Measurements from ENCODE around the gene GOLPH3.
A peak's percentile ranks its signal among the peaks of the same experiment; 100 is the strongest.
"Not testable (repeated sequence)": the region's sequence is repeated elsewhere in the genome, so short reads cannot be mapped to it uniquely, and the experiment has no call there.

GOLPH3 gene

DNA sequence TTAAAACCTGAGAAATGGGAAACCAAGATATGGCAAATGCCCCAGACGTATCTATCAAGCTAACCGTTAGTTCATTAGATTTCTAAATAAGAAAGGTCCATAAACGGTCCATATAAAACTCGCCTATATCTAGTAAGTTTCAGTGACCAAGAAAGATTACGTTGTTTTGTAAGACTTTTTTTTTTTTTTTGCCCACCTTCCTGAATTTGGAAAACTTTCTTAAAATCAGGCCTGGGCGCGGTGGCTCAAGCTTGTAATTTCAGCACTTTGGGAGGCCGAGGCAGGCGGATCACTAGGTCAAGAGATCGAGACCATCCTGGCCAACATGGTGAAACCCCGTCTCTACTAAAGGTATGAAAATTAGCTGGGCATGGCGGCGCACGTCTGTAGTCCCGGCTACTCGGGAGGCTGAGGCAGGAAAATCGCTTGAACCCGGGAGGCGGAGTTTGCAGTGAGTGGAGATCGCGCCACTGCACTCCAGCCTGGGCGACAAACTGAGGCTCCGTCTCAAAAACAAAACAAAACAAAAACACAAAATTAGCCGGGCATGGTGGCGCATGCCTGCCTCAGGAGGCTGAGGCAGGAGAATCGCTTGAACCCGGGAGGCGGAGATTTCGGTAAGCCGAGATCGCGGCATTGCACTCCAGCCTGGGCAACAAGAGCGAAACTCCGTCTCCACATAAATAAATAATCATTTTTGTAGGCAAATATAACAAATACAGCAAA lies 1.8 kb downstream of the GOLPH3 start:
- not testable (repeated sequence) for H3K27me3 ChIP-seq (ENCODE audit: control insufficient read depth in 2 of 2, insufficient read depth in 2 of 2, low read length in 2 of 2); H3K4me1 ChIP-seq (ENCODE audit: control insufficient read depth in 2 of 2, insufficient read depth in 2 of 2, low read length in 2 of 2); H3K9me3 ChIP-seq (ENCODE audit: control insufficient read depth in 2 of 2, low read length in 2 of 2)
- peak overlapping the region; percentile 99 to 100 for H3K27ac ChIP-seq (ENCODE audit: low read depth in 2 of 2, low read length in 2 of 2)
- peaks cover 15 to 26% of the 10 kb centered on the region in 2 donors for H3K36me3 ChIP-seq (ENCODE audit: control insufficient read depth in 2 of 2, insufficient read depth in 2 of 2, low read length in 2 of 2)
- H3K4me3 ChIP-seq (ENCODE audit: low read length in 2 of 2) = peak overlapping the region; percentile 93 to 97
- peak overlapping the region; percentile 89 to 97 for H3K9ac ChIP-seq (ENCODE audit: low read depth in 1 of 2, low read length in 2 of 2)

DNA sequence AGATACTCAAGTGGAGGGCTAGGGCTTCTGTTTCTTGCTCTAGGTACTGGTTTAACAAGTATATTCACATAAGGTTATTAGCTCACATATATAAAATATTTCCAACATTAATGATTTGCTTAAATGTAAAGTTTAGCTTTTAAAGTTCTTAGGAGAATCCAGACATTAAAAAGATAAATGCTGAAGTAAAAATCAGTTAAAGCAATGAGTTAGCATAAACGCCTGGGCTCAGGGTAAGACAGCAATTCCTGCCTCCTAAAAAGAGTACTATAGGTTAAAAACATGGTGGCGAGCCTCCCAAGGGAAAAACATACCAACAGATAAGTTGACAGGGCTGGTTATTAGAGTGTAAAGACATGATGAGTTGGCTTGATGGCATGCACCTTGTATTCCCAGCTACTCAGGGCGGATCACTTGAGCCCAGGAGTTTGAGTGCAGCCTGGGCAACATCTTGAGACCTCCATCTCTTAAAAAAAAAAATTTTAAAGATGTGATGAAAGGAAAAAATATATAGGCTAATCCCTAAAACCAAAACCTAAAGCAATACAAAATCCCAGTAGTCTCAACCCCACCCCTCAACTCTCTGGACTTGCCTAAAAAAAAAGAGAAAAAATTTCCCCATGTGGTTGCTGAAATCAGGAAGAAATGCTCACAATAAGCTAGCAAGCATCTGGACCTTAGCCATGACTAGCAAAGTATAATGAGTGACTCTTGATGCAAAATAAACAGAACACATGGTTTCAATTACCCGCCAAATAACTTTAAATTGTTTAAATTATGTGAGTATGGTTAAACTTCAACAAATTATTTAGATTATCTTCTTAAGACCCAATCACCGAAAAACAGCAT lies 3.6 kb downstream of the GOLPH3 start:
- Histone ChIP-seq H3K36me3 (ENCODE audit: control insufficient read depth in 2 of 2, insufficient read depth in 2 of 2, low read length in 2 of 2) (peaks cover 15 to 30% of the 10 kb centered on the region in 2 donors), H3K4me3 (ENCODE audit: low read length in 2 of 2) (peak overlapping the region in 1 of 2 donors; percentile 26), H3K9ac (ENCODE audit: low read depth in 1 of 2, low read length in 2 of 2) (no peak overlapping the region), H3K4me1 (ENCODE audit: control insufficient read depth in 2 of 2, insufficient read depth in 2 of 2, low read length in 2 of 2) (peaks cover 5 to 13% of the 10 kb centered on the region in 2 donors), H3K27me3 (ENCODE audit: control insufficient read depth in 2 of 2, insufficient read depth in 2 of 2, low read length in 2 of 2) (no peaks in the 10 kb centered on the region), H3K27ac (ENCODE audit: low read depth in 2 of 2, low read length in 2 of 2) (no peak overlapping the region), H3K9me3 (ENCODE audit: control insufficient read depth in 2 of 2, low read length in 2 of 2) (no peaks in the 10 kb centered on the region)

DNA sequence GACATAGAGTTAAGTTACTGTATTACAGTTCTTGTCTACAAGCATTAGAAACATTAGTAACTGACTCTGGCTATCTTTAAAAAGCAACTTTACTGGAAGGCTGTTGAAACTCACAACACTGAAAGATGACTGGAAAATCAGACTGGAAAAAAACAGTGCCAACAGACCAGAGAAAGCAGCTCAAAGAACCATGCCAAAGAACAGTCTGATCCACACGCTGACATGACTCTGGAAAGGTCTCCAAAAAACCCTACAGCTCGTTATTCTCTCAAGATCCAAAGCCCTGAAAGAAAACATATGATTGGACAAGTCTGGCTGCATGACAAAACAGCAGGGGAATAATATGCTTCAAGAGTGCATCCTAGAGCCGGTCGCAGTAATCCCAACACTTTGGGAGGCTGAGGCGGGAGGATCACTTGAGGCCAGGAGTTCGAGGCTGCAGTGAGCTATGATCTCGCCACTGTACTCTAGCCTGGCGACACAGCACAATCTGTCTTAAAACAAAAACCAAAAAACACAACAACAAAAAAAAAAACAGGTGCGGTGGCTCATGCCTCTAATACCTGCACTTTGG lies 5.6 kb downstream of the GOLPH3 start:
- H3K27me3 ChIP-seq (ENCODE audit: control insufficient read depth in 2 of 2, insufficient read depth in 2 of 2, low read length in 2 of 2) = no peaks in the 10 kb centered on the region
- H3K36me3 ChIP-seq (ENCODE audit: control insufficient read depth in 2 of 2, insufficient read depth in 2 of 2, low read length in 2 of 2) = peaks cover 19 to 30% of the 10 kb centered on the region in 2 donors
- H3K9me3 ChIP-seq (ENCODE audit: control insufficient read depth in 2 of 2, low read length in 2 of 2) = no peaks in the 10 kb centered on the region
- no peak overlapping the region for H3K9ac ChIP-seq (ENCODE audit: low read depth in 1 of 2, low read length in 2 of 2)
- no peak overlapping the region for H3K4me3 ChIP-seq (ENCODE audit: low read length in 2 of 2)
- peaks cover 7 to 8% of the 10 kb centered on the region in 2 donors for H3K4me1 ChIP-seq (ENCODE audit: control insufficient read depth in 2 of 2, insufficient read depth in 2 of 2, low read length in 2 of 2)
- no peak overlapping the region for H3K27ac ChIP-seq (ENCODE audit: low read depth in 2 of 2, low read length in 2 of 2)

DNA sequence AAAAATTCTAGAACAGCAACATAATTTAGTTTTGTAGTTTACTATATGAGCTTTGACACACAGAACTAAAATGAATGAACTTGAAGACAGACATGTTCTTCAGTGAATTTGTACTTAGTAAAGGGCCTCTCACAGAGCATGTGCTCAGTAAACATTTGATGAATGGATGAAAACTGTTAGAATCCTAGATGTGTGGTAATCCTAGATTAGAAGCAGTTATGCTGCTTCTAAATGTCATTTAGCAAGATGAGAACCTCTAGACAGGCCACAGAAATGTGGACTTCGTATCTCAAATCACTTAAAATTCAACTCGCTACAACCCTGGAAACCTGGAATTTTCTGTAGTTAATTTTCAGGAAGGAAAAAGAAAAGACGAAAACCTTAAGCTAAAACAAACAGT lies 8.5 kb downstream of the GOLPH3 start:
- peaks cover 7 to 9% of the 10 kb centered on the region in 2 donors for H3K4me1 ChIP-seq (ENCODE audit: control insufficient read depth in 2 of 2, insufficient read depth in 2 of 2, low read length in 2 of 2)
- H3K9me3 ChIP-seq (ENCODE audit: control insufficient read depth in 2 of 2, low read length in 2 of 2) = no peaks in the 10 kb centered on the region
- H3K36me3 ChIP-seq (ENCODE audit: control insufficient read depth in 2 of 2, insufficient read depth in 2 of 2, low read length in 2 of 2) = peaks cover 15 to 25% of the 10 kb centered on the region in 2 donors
- H3K9ac ChIP-seq (ENCODE audit: low read depth in 1 of 2, low read length in 2 of 2) = no peak overlapping the region
- no peak overlapping the region for H3K4me3 ChIP-seq (ENCODE audit: low read length in 2 of 2)
- no peak overlapping the region for H3K27ac ChIP-seq (ENCODE audit: low read depth in 2 of 2, low read length in 2 of 2)
- H3K27me3 ChIP-seq (ENCODE audit: control insufficient read depth in 2 of 2, insufficient read depth in 2 of 2, low read length in 2 of 2) = no peaks in the 10 kb centered on the region

DNA sequence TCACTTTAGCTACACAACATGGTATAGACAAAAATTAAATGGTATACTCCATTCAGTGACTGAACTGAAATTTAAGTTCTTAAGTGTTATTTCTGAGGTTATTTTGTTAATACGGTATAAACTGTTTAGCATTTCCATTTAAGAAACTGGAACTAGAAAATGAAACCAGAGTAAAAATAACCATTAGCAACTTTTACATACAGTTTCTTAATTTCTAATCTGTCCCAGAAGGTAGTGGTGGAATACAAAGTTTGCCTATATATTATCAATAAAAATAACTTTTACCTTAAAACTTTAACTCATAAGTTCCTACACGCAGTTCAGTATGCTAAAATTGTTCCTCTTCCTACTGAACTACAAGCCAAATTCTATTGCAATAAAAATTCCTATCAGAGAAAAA lies 10.3 kb downstream of the GOLPH3 start:
- H3K4me3 ChIP-seq (ENCODE audit: low read length in 2 of 2) = no peak overlapping the region
- no peaks in the 10 kb centered on the region for H3K27me3 ChIP-seq (ENCODE audit: control insufficient read depth in 2 of 2, insufficient read depth in 2 of 2, low read length in 2 of 2)
- peaks cover 4 to 9% of the 10 kb centered on the region in 2 donors for H3K4me1 ChIP-seq (ENCODE audit: control insufficient read depth in 2 of 2, insufficient read depth in 2 of 2, low read length in 2 of 2)
- no peaks in the 10 kb centered on the region for H3K9me3 ChIP-seq (ENCODE audit: control insufficient read depth in 2 of 2, low read length in 2 of 2)
- no peak overlapping the region for H3K9ac ChIP-seq (ENCODE audit: low read depth in 1 of 2, low read length in 2 of 2)
- no peak overlapping the region for H3K27ac ChIP-seq (ENCODE audit: low read depth in 2 of 2, low read length in 2 of 2)
- peaks cover 8 to 14% of the 10 kb centered on the region in 2 donors for H3K36me3 ChIP-seq (ENCODE audit: control insufficient read depth in 2 of 2, insufficient read depth in 2 of 2, low read length in 2 of 2)

DNA sequence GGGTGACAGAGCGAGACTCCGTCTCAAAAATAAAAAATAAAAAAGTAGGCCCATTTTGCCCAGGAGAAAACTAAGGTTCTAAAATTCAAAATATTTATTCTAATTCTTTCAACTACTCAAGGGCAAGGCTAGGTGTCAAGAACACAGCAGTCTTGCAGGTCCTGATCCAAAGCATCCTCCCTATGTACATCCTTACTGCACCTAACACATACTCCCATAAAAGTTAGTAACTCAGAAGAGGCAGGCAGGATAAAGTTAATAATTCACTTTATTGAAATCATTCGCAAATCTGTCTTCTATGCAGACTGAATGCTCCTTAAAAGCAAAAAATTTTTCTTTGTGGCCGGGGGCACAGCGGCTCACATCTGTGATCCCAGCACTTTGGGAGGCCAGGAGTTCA lies 11.1 kb downstream of the GOLPH3 start:
- Histone ChIP-seq H3K9ac (ENCODE audit: low read depth in 1 of 2, low read length in 2 of 2) (no peak overlapping the region), H3K9me3 (ENCODE audit: control insufficient read depth in 2 of 2, low read length in 2 of 2) (no peaks in the 10 kb centered on the region), H3K27ac (ENCODE audit: low read depth in 2 of 2, low read length in 2 of 2) (no peak overlapping the region), H3K27me3 (ENCODE audit: control insufficient read depth in 2 of 2, insufficient read depth in 2 of 2, low read length in 2 of 2) (no peaks in the 10 kb centered on the region), H3K4me3 (ENCODE audit: low read length in 2 of 2) (no peak overlapping the region), H3K36me3 (ENCODE audit: control insufficient read depth in 2 of 2, insufficient read depth in 2 of 2, low read length in 2 of 2) (peaks cover 4 to 10% of the 10 kb centered on the region in 2 donors), H3K4me1 (ENCODE audit: control insufficient read depth in 2 of 2, insufficient read depth in 2 of 2, low read length in 2 of 2) (peaks cover 4 to 9% of the 10 kb centered on the region in 2 donors)

DNA sequence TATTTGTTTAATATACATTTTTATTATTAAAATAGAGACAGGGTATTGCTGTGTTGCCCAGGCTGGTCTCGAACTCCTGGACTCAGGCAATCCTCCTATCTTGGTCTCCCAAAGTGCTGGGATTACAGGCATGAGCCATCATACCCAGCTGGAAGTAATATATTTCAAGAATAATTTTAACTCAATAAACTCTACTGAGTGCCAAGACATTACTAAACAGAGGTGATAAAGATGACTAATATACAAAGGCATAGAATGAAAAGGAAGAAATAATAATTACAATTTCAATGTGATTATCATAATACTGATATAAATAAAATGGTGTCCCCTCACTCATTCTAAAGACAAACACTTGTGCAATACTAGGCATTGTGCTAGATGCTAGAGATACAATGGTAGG lies 13.9 kb downstream of the GOLPH3 start:
- Histone ChIP-seq H3K4me1 (ENCODE audit: control insufficient read depth in 2 of 2, insufficient read depth in 2 of 2, low read length in 2 of 2) (peaks cover 0 to 4% of the 10 kb centered on the region in 2 donors), H3K9ac (ENCODE audit: low read depth in 1 of 2, low read length in 2 of 2) (no peak overlapping the region), H3K27me3 (ENCODE audit: control insufficient read depth in 2 of 2, insufficient read depth in 2 of 2, low read length in 2 of 2) (no peaks in the 10 kb centered on the region), H3K9me3 (ENCODE audit: control insufficient read depth in 2 of 2, low read length in 2 of 2) (no peaks in the 10 kb centered on the region), H3K36me3 (ENCODE audit: control insufficient read depth in 2 of 2, insufficient read depth in 2 of 2, low read length in 2 of 2) (peaks cover 3 to 5% of the 10 kb centered on the region in 2 donors), H3K27ac (ENCODE audit: low read depth in 2 of 2, low read length in 2 of 2) (no peak overlapping the region), H3K4me3 (ENCODE audit: low read length in 2 of 2) (no peak overlapping the region)

DNA sequence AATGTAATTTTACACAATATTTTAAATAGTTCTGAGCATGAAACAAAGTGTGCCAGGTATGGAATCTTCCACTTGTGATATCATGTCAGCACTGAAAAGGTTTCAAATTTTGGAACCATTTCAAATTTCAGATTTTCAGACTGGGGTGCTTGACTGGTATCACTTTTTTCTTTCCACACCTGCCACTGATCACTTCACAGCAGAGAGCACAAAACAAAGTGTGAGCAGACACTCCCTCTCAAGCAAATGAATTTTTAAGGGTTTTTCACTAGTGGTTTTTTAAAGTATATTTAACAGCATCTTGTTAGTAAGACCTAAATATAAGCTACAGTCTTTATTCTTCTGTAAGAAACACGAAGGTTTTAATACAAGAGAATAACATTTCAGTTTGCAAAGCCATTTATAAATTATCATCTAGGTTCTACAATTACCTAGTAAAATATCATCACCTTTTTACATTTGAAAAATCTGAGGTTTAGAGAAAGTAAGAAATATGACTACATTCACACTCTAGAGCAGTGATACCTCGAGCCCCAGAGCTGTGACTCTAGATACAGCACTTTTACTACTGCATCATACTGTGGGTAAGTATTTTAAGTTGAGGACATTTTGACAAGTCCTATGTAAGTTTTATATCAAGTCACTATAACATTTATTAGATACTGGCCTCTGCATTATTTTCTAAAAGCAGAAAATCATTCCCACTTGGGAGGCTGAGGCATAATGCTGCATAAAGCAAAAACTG lies 14.6 kb downstream of the GOLPH3 start:
- Histone ChIP-seq H3K4me3 (ENCODE audit: low read length in 2 of 2) (no peak overlapping the region), H3K27me3 (ENCODE audit: control insufficient read depth in 2 of 2, insufficient read depth in 2 of 2, low read length in 2 of 2) (no peaks in the 10 kb centered on the region), H3K4me1 (ENCODE audit: control insufficient read depth in 2 of 2, insufficient read depth in 2 of 2, low read length in 2 of 2) (peaks cover 0 to 4% of the 10 kb centered on the region in 2 donors), H3K27ac (ENCODE audit: low read depth in 2 of 2, low read length in 2 of 2) (no peak overlapping the region), H3K9me3 (ENCODE audit: control insufficient read depth in 2 of 2, low read length in 2 of 2) (no peaks in the 10 kb centered on the region), H3K36me3 (ENCODE audit: control insufficient read depth in 2 of 2, insufficient read depth in 2 of 2, low read length in 2 of 2) (peaks cover 3% of the 10 kb centered on the region in 2 donors), H3K9ac (ENCODE audit: low read depth in 1 of 2, low read length in 2 of 2) (no peak overlapping the region)

DNA sequence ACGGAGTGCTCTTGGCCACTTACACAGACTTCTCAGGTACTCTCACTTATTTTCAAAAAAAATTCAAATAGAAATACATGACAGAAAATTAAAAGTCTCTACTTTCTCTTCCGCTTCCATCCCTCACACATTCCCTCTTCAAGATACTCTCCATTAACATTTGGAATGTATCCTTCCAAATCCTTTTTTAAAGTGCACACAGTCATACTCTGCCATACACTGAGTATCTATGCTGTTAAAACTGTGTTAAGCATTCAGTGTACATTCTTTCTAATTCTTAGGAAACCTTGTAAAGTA lies 15.5 kb downstream of the GOLPH3 start:
- no peak overlapping the region for H3K27ac ChIP-seq (ENCODE audit: low read depth in 2 of 2, low read length in 2 of 2)
- no peak overlapping the region for H3K4me3 ChIP-seq (ENCODE audit: low read length in 2 of 2)
- peaks cover 0 to 7% of the 10 kb centered on the region in 2 donors for H3K4me1 ChIP-seq (ENCODE audit: control insufficient read depth in 2 of 2, insufficient read depth in 2 of 2, low read length in 2 of 2)

More for the DNA sequence above, 15.5 kb downstream of the GOLPH3 start:
- Histone ChIP-seq H3K27me3 (ENCODE audit: control insufficient read depth in 2 of 2, insufficient read depth in 2 of 2, low read length in 2 of 2) (no peaks in the 10 kb centered on the region), H3K9me3 (ENCODE audit: control insufficient read depth in 2 of 2, low read length in 2 of 2) (no peaks in the 10 kb centered on the region), H3K36me3 (ENCODE audit: control insufficient read depth in 2 of 2, insufficient read depth in 2 of 2, low read length in 2 of 2) (peaks cover 3% of the 10 kb centered on the region in 2 donors), H3K9ac (ENCODE audit: low read depth in 1 of 2, low read length in 2 of 2) (no peak overlapping the region)
